A549 (cell line): ENCODE measurements around the gene ACTG2.

Source experiments
- CTCF ChIP-seq: fragments of >200 bp; sonication (Bioruptor Twin); formaldehyde crosslinking; IDR thresholded peaks from 3 replicates; pipeline ENCODE4 v1.5.1; 2016
- GATA3 ChIP-seq: IDR thresholded peaks from 2 replicates; pipeline ENCODE4 v1.6.1; 2012; ENCODE audit warnings: borderline replicate concordance

- TF ChIP-seq GATA3 (no peak), CTCF (no peak)
Measured at GRCh38 chr2:73901143-73901542, 8.3 kb downstream of the ACTG2 start.
